Heart left ventricle (tissue), 13 donors: ENCODE data around the gene KCNQ1.

Source experiments
- CTCF ChIP-seq, 12 donors: fragments of 200-600 bp; sonication (generic) in 4 of 12; IDR thresholded peaks; one replicate each; pipeline versions ENCODE4 v1.5.0 to v1.8.0; 2018 to 2022; ENCODE audit warnings: antibody characterized with exemption in 12 of 12, mild to moderate bottlenecking in 5 of 12
- POLR2A ChIP-seq, 2 donors: fragments of 450-650 bp; IDR thresholded peaks; one replicate each; pipeline ENCODE4 v1.6.1; 2017; ENCODE audit warnings: antibody characterized with exemption in 2 of 2, mild to moderate bottlenecking in 2 of 2, moderate library complexity in 2 of 2
- donor health status: ischemic (EF 13 %, LVEDD 7.1; RV severe dilation, severe dysfunction).
- donor health status: DM: no; HTN: yes; CAD: no.
- donor health status: DM: no; HTN: no; CAD: no.
- donor health status: ischemic (EF 25% LVEDD 6.9; RV normal size, moderate dysfunction).
- donor health status: ischemic (EF 25% LVEDD 5.7; RV mildly dilated, moderate dysfunction).
- donor health status: ischemic (EF 35%, LVEDD 5.7; RV mildly dilated, moderate dysfunction).
- donor health status: nonischemic (EF 11% LVEDD 7.7; RV severe dilation, severe dysfunction).
- donor health status: DM: yes; HTN: yes; CAD: no.
- donor health status: PGD.
- donor health status: ischemic (EF 29% LVEDD 5.4; RV normal size, mild dysfunction).
- donor health status: nonischemic (EF 23%, LVEDD 6.1; RV moderate dilation, normal function).

DNA sequence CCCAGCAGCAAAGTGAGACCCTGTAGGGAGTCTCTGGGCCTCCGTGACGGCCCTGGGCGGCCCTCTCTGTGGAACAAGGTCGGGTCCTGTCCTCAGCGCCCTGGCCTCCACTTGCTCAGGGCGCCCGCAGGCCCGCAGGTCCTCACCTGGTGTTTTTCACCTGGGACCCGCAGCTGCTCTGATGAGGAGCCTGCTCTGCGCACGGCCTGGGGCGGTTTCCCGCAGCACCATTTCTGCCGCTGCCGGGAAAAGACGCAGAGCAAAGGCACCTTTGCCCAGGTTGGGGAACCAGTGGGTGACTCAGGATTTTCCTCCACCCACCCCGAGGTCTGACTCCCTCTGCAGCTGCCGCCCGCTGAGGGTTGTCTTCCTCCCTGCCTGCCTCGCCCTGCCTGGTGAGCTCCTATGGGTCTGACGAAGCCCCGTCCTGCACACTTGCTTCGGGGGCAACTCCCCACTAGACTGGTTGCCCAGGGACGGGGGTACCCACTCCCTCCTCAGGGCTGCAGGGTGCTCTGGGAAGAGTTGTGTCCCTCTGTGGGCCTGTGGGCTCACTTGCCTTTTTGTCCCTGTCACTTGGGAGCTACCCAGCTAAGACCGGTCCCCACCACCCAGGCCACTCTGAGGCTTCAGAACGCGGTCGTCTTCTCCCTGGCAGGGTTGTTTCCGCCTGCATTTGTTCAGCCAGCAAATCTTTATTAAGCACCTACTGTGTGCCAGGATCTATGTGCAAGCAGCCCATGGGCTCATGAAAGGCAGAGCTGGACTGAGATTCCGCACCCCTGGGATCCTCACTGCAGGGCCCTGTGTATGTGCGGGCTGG lies 89.5 kb downstream of the KCNQ1 start:
- TF ChIP-seq POLR2A (IDR thresholded peaks at IDR 0.05) (no peak), CTCF (IDR thresholded peaks at IDR 0.05) (no peak)
